Erythroblast (primary cell): Measurements from ENCODE around the gene SOX6.

ENCODE experiments used
- GATA1 ChIP-seq: IDR thresholded peaks from 2 replicates; pipeline ENCODE4 v1.6.1; 2011; ENCODE audit warnings: low read depth, mild to moderate bottlenecking, control low read depth, low read length, moderate library complexity
- POLR2A ChIP-seq: IDR thresholded peaks from 2 replicates; pipeline ENCODE4 v1.6.1; 2011; ENCODE audit warnings: mild to moderate bottlenecking, low read length

- TF ChIP-seq POLR2A = no peak
- no peak for TF ChIP-seq GATA1
Measured at GRCh38 chr11:16397390-16397789, 41.0 kb upstream of the SOX6 start.
